UCSD-AML1 (cell line): ENCODE data around the gene AGK.
"Not testable (repeated sequence)": the region's sequence is repeated elsewhere in the genome, so short reads cannot be mapped to it uniquely, and the experiment has no call there.

Experiments used
- DNase-seq: peaks from one replicate; lab custom pipeline; 2025; ENCODE audit not compliant: unreplicated experiment; lab: John Stamatoyannopoulos, UW

Gene AGK

GRCh38 chr7:141550386-141551093 is 670 bp upstream of the AGK start:
- no peak for DNase-seq

- DNase-seq, result no peak
Observed at GRCh38 chr7:141551782-141552181, 572 bp downstream of the AGK start.

- DNase-seq, result no peak
Observed at GRCh38 chr7:141557360-141557759, 6.2 kb downstream of the AGK start.

- not testable (repeated sequence) for DNase-seq
Observed at GRCh38 chr7:141557831-141558531, 6.8 kb downstream of the AGK start.

GRCh38 chr7:141558544-141559183 is 7.5 kb downstream of the AGK start:
- no peak for DNase-seq

- DNase-seq, result no peak
Observed at GRCh38 chr7:141559961-141560360, 8.8 kb downstream of the AGK start.

- DNase-seq, result no peak
Observed at GRCh38 chr7:141562036-141562435, 10.8 kb downstream of the AGK start.

- DNase-seq, result no peak
Observed at GRCh38 chr7:141562543-141562942, 11.3 kb downstream of the AGK start.

- DNase-seq, result no peak
Observed at GRCh38 chr7:141562972-141563371, 11.8 kb downstream of the AGK start.

- DNase-seq, result no peak
Observed at GRCh38 chr7:141563956-141564623, 12.9 kb downstream of the AGK start.

GRCh38 chr7:141567432-141567831 is 16.2 kb downstream of the AGK start:
- no peak for DNase-seq

- no peak for DNase-seq
Observed at GRCh38 chr7:141568227-141568626, 17.0 kb downstream of the AGK start.

GRCh38 chr7:141571059-141571458 is 19.8 kb downstream of the AGK start:
- DNase-seq, result no peak

- DNase-seq, result no peak
Observed at GRCh38 chr7:141572175-141572574, 21.0 kb downstream of the AGK start.

- DNase-seq, result no peak
Observed at GRCh38 chr7:141573511-141573910, 22.3 kb downstream of the AGK start.

GRCh38 chr7:141575164-141575563 is 24.0 kb downstream of the AGK start:
- no peak for DNase-seq

- DNase-seq, result no peak
Observed at GRCh38 chr7:141575654-141576448, 24.6 kb downstream of the AGK start.

- no peak for DNase-seq
Observed at GRCh38 chr7:141577043-141577839, 26.0 kb downstream of the AGK start.

GRCh38 chr7:141579953-141580352 is 28.7 kb downstream of the AGK start:
- DNase-seq, result not testable (repeated sequence)

- not testable (repeated sequence) for DNase-seq
Observed at GRCh38 chr7:141582063-141582462, 30.9 kb downstream of the AGK start.
